Calu3 (cell line): ENCODE data around the gene ADAT3. TPM values are rescaled to one million over a fixed set of nuclear protein-coding genes. Genes with fewer than 3 reads are reported as not detected.
"Not testable (repeated sequence)": the region's sequence is repeated elsewhere in the genome, so short reads cannot be mapped to it uniquely, and the experiment has no call there.

Experiments used
- BruUV-seq: library from RNA; stranded (reverse); fragments of 400-500 nt; replicated peaks from 2 replicates; lab custom pipeline; 2021; lab: Mats Ljungman, UMichigan
- CTCF ChIA-PET: fragments of 300-600 bp; sonication (Branson Sonifier 250); formaldehyde crosslinking; loops from one replicate; lab custom pipeline; 2022; ENCODE audit warnings: antibody characterized with exemption; lab: Charles Lee
- DNase-seq: peaks from one replicate; pipeline ENCODE4 v3.0.0; 2022
- H3K27ac Mint-ChIP-seq: one replicate; pipeline ENCODE4 v1.8.0; 2022; ENCODE audit warnings: mixed read lengths; ENCODE audit not compliant: unreplicated experiment
- H3K27me3 Mint-ChIP-seq: one replicate; pipeline ENCODE4 v1.8.0; 2022; ENCODE audit warnings: mixed read lengths; ENCODE audit not compliant: unreplicated experiment
- H3K36me3 Mint-ChIP-seq: one replicate; pipeline ENCODE4 v1.8.0; 2022; ENCODE audit warnings: mild to moderate bottlenecking, moderate library complexity, mixed read lengths; ENCODE audit not compliant: insufficient read depth, unreplicated experiment
- H3K4me1 Mint-ChIP-seq: one replicate; pipeline ENCODE4 v1.8.0; 2022; ENCODE audit warnings: mild to moderate bottlenecking, low read depth, mixed read lengths; ENCODE audit not compliant: unreplicated experiment
- H3K4me3 Mint-ChIP-seq: one replicate; pipeline ENCODE4 v1.8.0; 2022; ENCODE audit warnings: mild to moderate bottlenecking, low read depth, moderate library complexity, mixed read lengths; ENCODE audit not compliant: unreplicated experiment
- H3K9me3 Mint-ChIP-seq: one replicate; pipeline ENCODE4 v1.8.0; 2022; ENCODE audit warnings: low read depth, mixed read lengths; ENCODE audit not compliant: unreplicated experiment
- intact Hi-C: fragments of 100-400 bp; cut with micrococcal nuclease; formaldehyde crosslinking; loops from one replicate; pipeline ENCODE4 v1.10.0; 2022; ENCODE audit not compliant: unreplicated experiment
- total RNA-seq: library from RNA; stranded (reverse); gene quantifications from 2 replicates; pipeline ENCODE4 v1.2.3, GENCODE V29; 2022
- TF ChIP-seq, protein P1 (sequence below): fragments of 200-600 bp; IDR thresholded peaks from one replicate; pipeline ENCODE4 v1.8.0; 2022; ENCODE audit warnings: antibody characterized with exemption; ENCODE audit not compliant: unreplicated experiment

ADAT3 gene
- total RNA-seq, 1 experiment from 2014 or later = 6.7 TPM

DNA sequence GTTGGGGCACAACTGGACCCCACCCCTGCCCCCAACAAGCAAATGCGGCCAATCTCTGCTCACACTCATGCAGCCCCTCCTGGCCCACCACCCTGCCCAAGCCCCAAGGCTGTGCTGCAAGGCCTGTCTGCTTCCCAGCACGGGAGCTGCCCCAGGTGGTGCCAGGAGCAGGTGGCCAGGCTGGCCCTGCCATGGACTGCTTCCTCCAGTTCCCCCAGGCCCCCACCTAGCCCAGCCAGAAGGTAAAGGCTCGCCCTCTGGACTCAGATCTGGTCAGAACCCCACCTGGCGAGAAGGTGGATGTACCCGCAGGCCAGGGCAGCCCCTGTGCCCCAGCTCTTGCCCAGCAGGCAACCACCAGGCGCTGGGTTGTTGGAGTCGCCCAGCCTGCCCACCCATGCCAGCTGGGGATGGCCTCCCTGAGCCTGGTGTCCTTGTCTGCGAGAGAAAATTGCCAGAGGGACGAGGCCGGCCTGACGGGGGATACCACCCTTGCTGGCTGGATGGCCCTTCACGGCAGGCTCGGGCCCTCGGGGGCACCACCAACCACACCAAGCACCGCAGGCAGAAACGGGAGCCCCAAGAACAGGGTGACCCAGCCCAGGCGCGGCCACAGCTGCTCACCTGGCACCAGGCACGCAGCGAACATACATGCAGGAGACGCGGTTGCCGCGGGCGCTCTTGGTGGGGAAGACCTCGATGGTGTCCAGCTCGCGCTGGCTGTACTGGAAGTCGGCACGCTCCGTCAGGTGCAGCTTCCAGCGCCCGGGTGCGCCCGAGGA, 24.4 kb upstream of the ADAT3 start:
- H3K27ac Mint-ChIP-seq = no peak overlapping the region
- no peak for DNase-seq
- H3K27me3 Mint-ChIP-seq = no peaks in the 10 kb centered on the region
- H3K4me1 Mint-ChIP-seq = peaks cover 28% of the 10 kb centered on the region
- intact Hi-C loops = no loop called here
- TF ChIP-seq, protein P1, sequence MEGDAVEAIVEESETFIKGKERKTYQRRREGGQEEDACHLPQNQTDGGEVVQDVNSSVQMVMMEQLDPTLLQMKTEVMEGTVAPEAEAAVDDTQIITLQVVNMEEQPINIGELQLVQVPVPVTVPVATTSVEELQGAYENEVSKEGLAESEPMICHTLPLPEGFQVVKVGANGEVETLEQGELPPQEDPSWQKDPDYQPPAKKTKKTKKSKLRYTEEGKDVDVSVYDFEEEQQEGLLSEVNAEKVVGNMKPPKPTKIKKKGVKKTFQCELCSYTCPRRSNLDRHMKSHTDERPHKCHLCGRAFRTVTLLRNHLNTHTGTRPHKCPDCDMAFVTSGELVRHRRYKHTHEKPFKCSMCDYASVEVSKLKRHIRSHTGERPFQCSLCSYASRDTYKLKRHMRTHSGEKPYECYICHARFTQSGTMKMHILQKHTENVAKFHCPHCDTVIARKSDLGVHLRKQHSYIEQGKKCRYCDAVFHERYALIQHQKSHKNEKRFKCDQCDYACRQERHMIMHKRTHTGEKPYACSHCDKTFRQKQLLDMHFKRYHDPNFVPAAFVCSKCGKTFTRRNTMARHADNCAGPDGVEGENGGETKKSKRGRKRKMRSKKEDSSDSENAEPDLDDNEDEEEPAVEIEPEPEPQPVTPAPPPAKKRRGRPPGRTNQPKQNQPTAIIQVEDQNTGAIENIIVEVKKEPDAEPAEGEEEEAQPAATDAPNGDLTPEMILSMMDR = no peak
- no peak overlapping the region for H3K4me3 Mint-ChIP-seq
- BruUV-seq = no TSS peak
- H3K36me3 Mint-ChIP-seq = peaks cover 29% of the 10 kb centered on the region
- H3K9me3 Mint-ChIP-seq = no peaks in the 10 kb centered on the region
- CTCF ChIA-PET = no interaction called here

DNA sequence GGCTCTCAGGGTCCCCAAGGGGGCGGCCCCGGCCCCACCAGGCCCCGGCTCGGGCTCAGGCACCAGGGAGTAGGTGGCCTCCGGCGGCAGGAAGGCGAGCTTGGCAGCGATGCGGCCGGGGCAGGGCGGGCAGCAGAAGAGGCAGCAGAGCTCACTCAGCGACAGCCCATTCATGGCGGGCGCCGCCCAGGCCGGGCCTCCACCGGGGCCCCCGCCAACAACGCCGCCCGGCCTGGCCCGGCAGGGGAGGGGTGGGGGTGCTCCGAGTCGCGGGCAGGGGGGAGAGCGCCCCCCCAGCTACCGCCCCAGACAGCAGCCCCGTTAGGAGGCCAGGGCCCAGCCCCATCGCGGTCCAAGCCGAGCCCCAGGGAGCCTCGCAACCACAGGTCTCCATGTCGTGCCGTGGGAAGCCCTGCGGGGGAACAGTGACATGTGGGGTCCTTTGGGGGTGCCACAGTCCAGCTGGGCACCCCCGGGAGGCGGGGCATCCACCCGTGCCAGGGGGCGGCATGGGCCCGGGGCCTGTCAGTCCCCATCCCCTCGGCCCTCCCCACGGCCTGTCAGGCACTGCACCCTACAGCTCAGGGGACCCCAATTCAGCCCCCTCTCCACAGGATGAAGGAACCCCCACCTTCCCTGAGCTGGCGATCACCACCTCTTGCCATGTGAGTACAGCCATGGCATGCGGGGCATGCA, 23.7 kb upstream of the ADAT3 start:
- H3K9me3 Mint-ChIP-seq, DNase-seq, BruUV-seq, intact Hi-C loops, H3K27ac Mint-ChIP-seq, H3K27me3 Mint-ChIP-seq, H3K4me3 Mint-ChIP-seq, CTCF ChIA-PET: not testable (repeated sequence)
- Mint-ChIP-seq H3K36me3 (peaks cover 22% of the 10 kb centered on the region), H3K4me1 (peaks cover 28% of the 10 kb centered on the region)

DNA sequence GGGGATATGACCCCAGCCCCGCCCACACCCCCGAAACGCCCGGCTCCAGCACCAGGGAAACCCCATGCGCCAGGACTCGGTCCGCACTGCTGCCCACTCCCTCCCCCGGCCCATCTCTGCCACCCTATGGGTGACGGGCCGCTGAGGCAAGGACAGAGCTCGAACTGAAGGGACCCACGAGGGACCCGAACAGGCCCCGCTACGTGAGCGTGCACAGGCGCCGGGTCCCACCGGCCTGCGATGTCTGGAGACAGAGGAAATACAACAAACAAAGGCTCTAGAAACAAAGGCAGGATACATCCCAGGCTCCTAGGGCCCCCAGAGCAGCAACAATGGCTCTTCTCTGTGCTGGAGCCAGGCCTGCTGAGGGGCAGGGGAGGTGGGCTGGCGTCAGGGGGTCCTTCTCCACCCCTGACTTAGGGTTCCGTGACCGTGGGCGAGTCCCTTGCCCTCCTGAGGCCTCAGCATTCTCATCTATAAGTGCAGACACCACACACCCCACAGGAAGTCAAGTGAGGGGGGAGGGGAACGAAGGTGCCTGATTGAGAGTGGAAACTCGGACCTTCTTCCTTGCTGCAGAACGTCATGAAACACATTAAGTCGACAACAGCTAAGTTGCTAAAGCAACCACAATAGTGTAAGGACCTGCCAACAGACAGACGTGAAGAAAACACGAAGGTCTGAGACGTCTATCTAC, 23.0 kb upstream of the ADAT3 start:
- CTCF ChIA-PET = no interaction called here
- TF ChIP-seq, protein P1 = no peak

DNA sequence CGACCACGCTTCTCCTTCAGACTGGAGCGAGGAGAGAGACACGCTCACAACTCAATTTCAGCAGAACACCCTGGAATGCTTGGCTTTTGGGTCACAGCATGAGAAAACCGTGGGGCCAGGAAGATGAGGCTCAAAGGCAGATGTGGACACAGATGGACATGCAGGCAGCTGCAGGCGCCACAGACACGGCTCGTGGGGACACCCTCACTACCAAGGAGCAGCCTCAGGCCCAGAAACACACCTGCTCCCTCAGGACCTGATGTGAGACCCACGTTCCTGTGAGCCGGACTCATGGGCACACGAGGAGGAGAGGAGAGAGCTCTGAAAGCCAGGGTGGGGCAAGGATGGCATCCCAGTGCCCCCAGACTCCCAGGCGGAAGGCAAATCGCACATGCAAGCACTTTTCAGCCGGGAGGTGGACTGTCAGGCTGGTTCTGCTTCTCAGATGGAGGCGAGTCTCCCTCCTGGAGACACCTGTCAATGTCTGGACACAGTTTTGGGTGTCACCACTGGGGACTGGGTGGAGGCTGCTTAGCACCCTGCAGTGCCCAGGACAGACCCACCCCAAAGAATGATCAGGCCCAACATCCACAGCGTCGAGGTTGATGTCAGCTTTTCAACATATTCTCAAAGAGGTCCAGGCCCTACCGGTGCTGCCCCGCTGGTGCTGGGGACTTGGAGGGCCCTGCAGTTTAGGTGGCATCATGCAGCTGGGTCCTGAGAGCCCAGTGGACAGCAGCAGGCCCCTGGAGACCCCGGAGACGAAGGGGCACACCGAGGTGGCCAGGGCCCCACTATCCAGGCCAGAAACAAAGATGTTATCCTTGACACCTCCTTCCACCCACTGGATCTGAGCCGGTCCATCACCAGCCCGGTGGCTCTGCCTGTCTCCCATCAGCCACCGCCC, 22.2 kb upstream of the ADAT3 start:
- CTCF ChIA-PET = no interaction called here
- Mint-ChIP-seq H3K4me1 (peaks cover 28% of the 10 kb centered on the region), H3K27me3 (no peaks in the 10 kb centered on the region), H3K36me3 (peaks cover 19% of the 10 kb centered on the region), H3K4me3 (peak overlapping the region; percentile 91), H3K27ac (no peak overlapping the region), H3K9me3 (no peaks in the 10 kb centered on the region)
- intact Hi-C loops = no loop called here
- TF ChIP-seq, protein P1 = no peak
- DNase-seq = no peak
- BruUV-seq = no TSS peak

More for the DNA sequence above, 23.0 kb upstream of the ADAT3 start:
- DNase-seq = no peak
- BruUV-seq = no TSS peak
- Mint-ChIP-seq H3K36me3 (peaks cover 19% of the 10 kb centered on the region), H3K27ac (no peak overlapping the region), H3K9me3 (no peaks in the 10 kb centered on the region), H3K4me1 (peaks cover 28% of the 10 kb centered on the region), H3K4me3 (no peak overlapping the region), H3K27me3 (no peaks in the 10 kb centered on the region)
- intact Hi-C loops = no loop called here
